Upper lobe of right lung (tissue), 1 donor: Measurements from ENCODE around the gene SNX1. TPM values are rescaled to one million over a fixed set of nuclear protein-coding genes. Genes with fewer than 3 reads are reported as not detected.
"Not testable (repeated sequence)": the region's sequence is repeated elsewhere in the genome, so short reads cannot be mapped to it uniquely, and the experiment has no call there.

Experiments used
- ATAC-seq: fragments of 200-7000 bp; cut with Tn5 transposase; one replicate; pipeline ENCODE4 v1.9.1; 2020; ENCODE audit warnings: mild to moderate bottlenecking, moderate library complexity
- DNase-seq: peaks from one replicate; pipeline ENCODE4 v3.0.0-alpha.2; 2020
- H3K27ac ChIP-seq: fragments of 200-600 bp; one replicate; pipeline ENCODE4 v1.8.0; 2022
- H3K27me3 ChIP-seq: fragments of 200-600 bp; one replicate; pipeline ENCODE4 v1.8.0; 2022; ENCODE audit warnings: mild to moderate bottlenecking
- H3K36me3 ChIP-seq: fragments of 200-600 bp; one replicate; pipeline ENCODE4 v1.8.0; 2022
- H3K4me1 ChIP-seq: fragments of 200-600 bp; one replicate; pipeline ENCODE4 v1.8.0; 2022
- H3K4me3 ChIP-seq: fragments of 200-600 bp; one replicate; pipeline ENCODE4 v1.8.0; 2022; ENCODE audit warnings: mild to moderate bottlenecking
- H3K9me3 ChIP-seq: fragments of 200-600 bp; one replicate; pipeline ENCODE4 v1.8.0; 2022
- intact Hi-C: fragments of 100-400 bp; cut with DNase I; formaldehyde crosslinking; loops from one replicate; pipeline ENCODE4 v1.11.0; 2022
- total RNA-seq: library from RNA; stranded (reverse); fragmentation: NEBNext Ultra II Directional; extraction: Animal tissue kit (Norgen Biotek cat#: 25700); gene quantifications from one replicate; pipeline ENCODE4 v1.2.1, GENCODE V29; 2021
- TF ChIP-seq, protein P1 (sequence below): fragments of 200-600 bp; IDR thresholded peaks from one replicate; pipeline ENCODE4 v1.8.0; 2022; ENCODE audit warnings: antibody characterized with exemption
- donor health status: DM: no; HTN: yes; CAD: no; lungs with severe emphysema.

Gene SNX1
- total RNA-seq, 1 donor from 2014 or later, result 162 TPM

DNA sequence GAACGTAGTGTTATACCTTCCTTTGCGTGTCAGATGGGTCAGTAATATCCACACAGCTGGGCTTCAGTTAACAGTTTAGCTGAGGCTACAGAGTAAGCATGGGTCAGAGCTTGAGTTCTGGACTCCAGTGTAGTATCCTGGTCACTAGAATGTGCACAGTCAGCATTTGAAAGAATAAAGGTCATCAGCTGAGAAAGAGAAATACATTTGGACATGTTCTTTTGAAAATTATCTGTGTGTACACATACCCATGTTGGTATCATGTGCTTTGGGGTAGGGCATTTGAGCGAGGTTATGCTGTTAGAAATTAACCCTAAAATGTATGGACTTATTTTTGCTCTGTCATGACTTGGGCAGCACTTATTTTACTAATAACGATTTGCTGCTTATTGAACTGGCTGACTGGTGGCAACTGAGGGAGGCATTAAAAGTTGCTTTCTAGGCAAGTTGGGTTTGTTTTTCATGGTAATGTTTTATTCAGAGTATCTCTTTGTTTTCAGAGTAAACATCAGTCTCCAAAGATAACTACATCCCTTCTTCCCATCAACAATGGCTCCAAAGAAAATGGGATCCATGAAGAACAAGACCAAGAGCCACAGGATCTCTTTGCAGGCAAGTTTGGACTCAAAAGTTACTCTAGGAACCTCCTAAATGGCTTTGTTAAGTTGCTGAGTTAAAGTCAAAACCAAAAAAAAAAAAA is 16.4 kb downstream of the SNX1 start:
- DNase-seq (no peak), ATAC-seq (peak; percentile 28)
- Histone ChIP-seq H3K4me1 (peaks cover 34% of the 10 kb centered on the region), H3K9me3 (no peaks in the 10 kb centered on the region), H3K27ac (no peak overlapping the region), H3K4me3 (no peak overlapping the region), H3K36me3 (peaks cover 49% of the 10 kb centered on the region), H3K27me3 (no peaks in the 10 kb centered on the region)
- intact Hi-C loops, result no loop called here
- TF ChIP-seq, protein P1, sequence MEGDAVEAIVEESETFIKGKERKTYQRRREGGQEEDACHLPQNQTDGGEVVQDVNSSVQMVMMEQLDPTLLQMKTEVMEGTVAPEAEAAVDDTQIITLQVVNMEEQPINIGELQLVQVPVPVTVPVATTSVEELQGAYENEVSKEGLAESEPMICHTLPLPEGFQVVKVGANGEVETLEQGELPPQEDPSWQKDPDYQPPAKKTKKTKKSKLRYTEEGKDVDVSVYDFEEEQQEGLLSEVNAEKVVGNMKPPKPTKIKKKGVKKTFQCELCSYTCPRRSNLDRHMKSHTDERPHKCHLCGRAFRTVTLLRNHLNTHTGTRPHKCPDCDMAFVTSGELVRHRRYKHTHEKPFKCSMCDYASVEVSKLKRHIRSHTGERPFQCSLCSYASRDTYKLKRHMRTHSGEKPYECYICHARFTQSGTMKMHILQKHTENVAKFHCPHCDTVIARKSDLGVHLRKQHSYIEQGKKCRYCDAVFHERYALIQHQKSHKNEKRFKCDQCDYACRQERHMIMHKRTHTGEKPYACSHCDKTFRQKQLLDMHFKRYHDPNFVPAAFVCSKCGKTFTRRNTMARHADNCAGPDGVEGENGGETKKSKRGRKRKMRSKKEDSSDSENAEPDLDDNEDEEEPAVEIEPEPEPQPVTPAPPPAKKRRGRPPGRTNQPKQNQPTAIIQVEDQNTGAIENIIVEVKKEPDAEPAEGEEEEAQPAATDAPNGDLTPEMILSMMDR, result no peak

DNA sequence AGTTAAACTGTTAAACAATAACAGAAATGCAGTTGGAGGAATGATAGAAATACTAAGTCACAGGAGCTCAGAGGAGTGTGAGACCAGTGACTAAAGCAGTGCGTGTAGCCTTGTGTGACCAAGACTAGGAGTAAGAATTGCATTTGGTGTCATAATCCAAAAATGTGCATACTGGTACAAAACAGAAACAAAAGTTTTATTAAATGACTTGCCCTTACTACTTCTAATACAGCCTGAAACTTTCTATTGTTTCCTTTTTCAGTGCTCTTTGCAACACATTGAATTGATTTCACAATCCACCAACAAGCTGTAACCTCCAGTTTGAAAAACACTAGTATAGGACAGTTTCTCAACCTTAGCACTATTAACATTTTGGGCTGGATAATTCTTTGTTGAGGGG is 17.1 kb downstream of the SNX1 start:
- ATAC-seq (peak; percentile 55), DNase-seq (no peak)
- intact Hi-C loops, result no loop called here
- no peak overlapping the region for H3K27ac ChIP-seq
- no peaks in the 10 kb centered on the region for H3K9me3 ChIP-seq
- no peak overlapping the region for H3K4me3 ChIP-seq
- peaks cover 40% of the 10 kb centered on the region for H3K4me1 ChIP-seq
- no peaks in the 10 kb centered on the region for H3K27me3 ChIP-seq
- TF ChIP-seq, protein P1, result no peak
- H3K36me3 ChIP-seq, result peaks cover 56% of the 10 kb centered on the region

DNA sequence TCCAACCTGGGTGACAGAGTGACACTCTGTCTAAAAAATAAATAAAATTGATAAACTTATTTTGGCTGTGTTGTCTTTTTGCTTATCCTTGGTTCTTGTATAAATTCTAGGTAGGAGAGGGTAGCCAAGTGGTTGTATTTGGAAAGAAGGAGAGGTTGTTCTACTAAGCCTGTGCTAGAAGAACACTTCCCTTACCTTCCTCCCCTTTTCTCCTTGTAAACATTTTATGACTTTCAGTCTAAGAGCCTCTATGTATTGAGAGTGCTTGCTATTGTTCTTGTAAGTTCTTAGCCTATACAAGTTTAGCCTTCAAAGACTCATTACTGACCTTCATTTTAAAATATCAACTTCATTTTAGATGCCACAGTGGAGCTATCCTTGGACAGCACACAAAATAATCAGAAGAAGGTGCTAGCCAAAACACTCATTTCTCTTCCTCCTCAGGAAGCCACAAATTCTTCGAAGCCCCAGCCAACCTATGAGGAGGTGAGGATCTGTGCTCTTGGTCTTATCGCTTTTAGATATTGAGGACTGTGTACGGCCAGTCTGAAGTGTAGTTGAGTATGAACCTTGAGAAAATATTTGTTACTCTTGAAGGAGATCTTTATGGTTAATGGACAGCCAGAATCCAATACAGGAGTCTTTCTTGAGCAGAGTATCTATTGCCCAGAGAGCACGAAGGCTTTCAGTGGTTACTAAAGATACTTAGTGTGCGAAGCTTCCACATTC is 22.1 kb downstream of the SNX1 start:
- no peak overlapping the region for H3K4me3 ChIP-seq
- peak; percentile 93 for ATAC-seq
- peaks cover 99% of the 10 kb centered on the region for H3K36me3 ChIP-seq
- no peaks in the 10 kb centered on the region for H3K9me3 ChIP-seq
- intact Hi-C loops, result no loop called here
- peaks cover 21% of the 10 kb centered on the region for H3K4me1 ChIP-seq
- TF ChIP-seq, protein P1, result no peak
- no peaks in the 10 kb centered on the region for H3K27me3 ChIP-seq
- no peak overlapping the region for H3K27ac ChIP-seq
- DNase-seq, result no peak

DNA sequence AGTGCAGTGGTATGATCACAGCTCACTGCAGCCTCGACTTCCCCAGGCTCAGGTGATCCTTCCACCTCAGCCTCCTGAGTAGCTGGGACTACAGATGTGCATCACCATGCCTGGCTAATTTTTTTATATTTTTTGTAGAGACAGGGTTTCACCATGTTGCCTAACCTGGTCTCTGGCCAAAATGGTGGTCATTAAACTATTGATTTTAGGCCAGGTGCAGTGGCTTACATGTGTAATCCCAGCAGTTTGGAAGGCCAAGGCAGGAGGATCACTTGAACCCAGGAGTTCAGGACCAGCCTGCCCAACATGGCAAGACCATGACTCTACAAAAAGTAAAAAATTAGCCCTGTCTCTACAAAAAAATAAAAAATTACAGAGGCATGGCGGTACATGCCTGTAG is 24.5 kb downstream of the SNX1 start:
- H3K27ac ChIP-seq, intact Hi-C loops, ATAC-seq, H3K9me3 ChIP-seq, H3K27me3 ChIP-seq, H3K4me3 ChIP-seq, DNase-seq: not testable (repeated sequence)
- Histone ChIP-seq H3K36me3 (peaks cover 99% of the 10 kb centered on the region), H3K4me1 (peaks cover 15% of the 10 kb centered on the region)

DNA sequence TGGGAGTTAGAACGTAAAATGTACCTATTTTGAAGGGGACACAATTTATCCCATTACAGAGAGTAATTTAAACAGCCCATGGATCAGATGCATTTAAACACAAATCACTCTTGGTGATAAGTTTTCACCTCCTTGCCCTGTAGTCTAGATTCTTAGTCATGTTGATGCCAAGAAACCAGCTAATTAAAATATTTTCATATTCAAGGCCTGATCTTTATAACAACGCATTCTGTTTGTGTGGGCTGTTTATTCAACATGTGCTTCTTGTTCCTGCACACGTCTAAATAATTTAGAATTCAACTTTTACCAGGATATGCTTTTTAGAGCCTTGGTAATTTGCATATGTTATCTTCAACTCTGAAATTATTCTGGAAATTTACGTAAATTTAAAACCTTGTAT is 25.8 kb downstream of the SNX1 start:
- Histone ChIP-seq H3K9me3 (no peaks in the 10 kb centered on the region), H3K4me1 (peaks cover 15% of the 10 kb centered on the region), H3K36me3 (peaks cover 99% of the 10 kb centered on the region), H3K4me3 (no peak overlapping the region), H3K27me3 (no peaks in the 10 kb centered on the region), H3K27ac (no peak overlapping the region)
- intact Hi-C loops, result no loop called here
- TF ChIP-seq, protein P1, result no peak
- DNase-seq (no peak), ATAC-seq (no peak)

DNA sequence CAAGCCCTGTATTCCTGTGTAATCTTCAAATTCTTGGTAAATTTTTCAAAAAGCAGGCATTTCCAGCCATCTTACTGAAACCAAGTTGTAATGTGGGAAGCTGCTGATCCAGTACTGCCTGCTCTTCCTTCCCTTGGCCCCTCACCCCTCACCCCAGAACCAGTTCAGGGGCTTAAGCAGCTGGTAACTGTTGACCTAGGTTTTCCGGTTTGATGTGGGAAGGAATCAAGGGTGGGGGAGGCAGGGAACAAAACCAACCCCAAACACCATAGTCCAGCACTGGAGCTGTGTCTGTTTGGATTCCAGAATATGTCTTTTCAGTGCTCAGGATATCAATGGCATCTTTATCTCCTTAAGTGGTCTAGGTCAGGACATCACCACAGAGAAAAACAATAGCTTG is 26.7 kb downstream of the SNX1 start:
- DNase-seq (no peak), ATAC-seq (no peak)
- Histone ChIP-seq H3K36me3 (peaks cover 99% of the 10 kb centered on the region), H3K4me1 (peaks cover 13% of the 10 kb centered on the region), H3K4me3 (no peak overlapping the region), H3K9me3 (no peaks in the 10 kb centered on the region), H3K27me3 (no peaks in the 10 kb centered on the region), H3K27ac (no peak overlapping the region)
- TF ChIP-seq, protein P1, result no peak
- intact Hi-C loops, result no loop called here
